Right atrium auricular region (tissue), 2 donors: Measurements from ENCODE around the gene OLFM3. TPM values are rescaled to one million over a fixed set of nuclear protein-coding genes. Genes with fewer than 3 reads are reported as not detected.

Source experiments
- DNase-seq: peaks from one replicate; pipeline ENCODE4 v3.0.0-alpha.2; 2019; ENCODE audit warnings: low spot score
- H3K27ac ChIP-seq, 2 donors: fragments of 200-600 bp; sonication (generic); 1 replicate in 1 of 2; 2 replicates in 1 of 2; pipeline ENCODE4 v1.5.1; 2016 to 2019
- H3K27me3 ChIP-seq, 2 donors: fragments of 200-600 bp; sonication (generic); one replicate each; pipeline versions ENCODE4 v1.5.1 to v1.6.0; 2017 to 2019
- H3K36me3 ChIP-seq: fragments of 200-600 bp; sonication (generic); one replicate; pipeline ENCODE4 v1.5.1; 2016
- H3K4me1 ChIP-seq, 2 donors: fragments of 200-600 bp; sonication (generic); one replicate each; pipeline versions ENCODE4 v1.5.1 to v1.6.0; 2017 to 2019
- H3K4me3 ChIP-seq, 2 donors: fragments of 200-600 bp; sonication (generic); 1 replicate in 1 of 2; 2 replicates in 1 of 2; pipeline ENCODE4 v1.5.1; 2017 to 2019; ENCODE audit warnings: mild to moderate bottlenecking in 1 of 2, moderate library complexity in 1 of 2
- H3K9me3 ChIP-seq, 2 donors: fragments of 200-600 bp; sonication (generic); one replicate each; pipeline ENCODE4 v1.5.1; 2019
- CTCF ChIP-seq, 2 donors: fragments of 200-600 bp; sonication (generic); IDR thresholded peaks; one replicate each; pipeline ENCODE4 v1.5.1; 2019; ENCODE audit warnings: antibody characterized with exemption in 2 of 2
- total RNA-seq, 2 donors: library from RNA; depleted of rRNA; stranded (reverse); fragments of >200 nt; gene quantifications; one replicate each; pipeline ENCODE4 v1.1.0, GENCODE V29; 2016

OLFM3 gene
- total RNA-seq, 2 donors from 2014 or later, result not detected

GRCh38 chr1:101964708-101965107 lies 32.0 kb downstream of the OLFM3 start:
- H3K27me3 ChIP-seq, result no peaks in the 10 kb centered on the region
- H3K9me3 ChIP-seq, result no peaks in the 10 kb centered on the region
- H3K4me3 ChIP-seq, result no peak overlapping the region
- TF ChIP-seq CTCF (IDR thresholded peaks at IDR 0.05), result no peak
- no peak overlapping the region for H3K27ac ChIP-seq
- H3K4me1 ChIP-seq, result no peaks in the 10 kb centered on the region
- no peak for DNase-seq
- H3K36me3 ChIP-seq, result no peaks in the 10 kb centered on the region

- DNase-seq, result no peak
These were observed 36.6 kb downstream of the OLFM3 start for GRCh38 chr1:101960142-101960541.

GRCh38 chr1:101959456-101959855 lies 37.3 kb downstream of the OLFM3 start:
- no peaks in the 10 kb centered on the region for H3K27me3 ChIP-seq
- H3K4me1 ChIP-seq, result no peaks in the 10 kb centered on the region
- DNase-seq, result no peak
- H3K9me3 ChIP-seq, result no peaks in the 10 kb centered on the region
- H3K4me3 ChIP-seq, result no peak overlapping the region
- no peak for TF ChIP-seq CTCF (IDR thresholded peaks at IDR 0.05)
- no peak overlapping the region for H3K27ac ChIP-seq
- H3K36me3 ChIP-seq, result no peaks in the 10 kb centered on the region

More at GRCh38 chr1:101960142-101960541, 36.6 kb downstream of the OLFM3 start:
- Histone ChIP-seq H3K9me3 (no peaks in the 10 kb centered on the region), H3K36me3 (no peaks in the 10 kb centered on the region), H3K4me1 (no peaks in the 10 kb centered on the region), H3K27me3 (no peaks in the 10 kb centered on the region), H3K27ac (no peak overlapping the region), H3K4me3 (no peak overlapping the region)
- TF ChIP-seq CTCF (IDR thresholded peaks at IDR 0.05), result no peak

GRCh38 chr1:101957771-101958170 lies 39.0 kb downstream of the OLFM3 start:
- no peak overlapping the region for H3K4me3 ChIP-seq
- H3K4me1 ChIP-seq, result no peaks in the 10 kb centered on the region
- DNase-seq, result no peak
- H3K27me3 ChIP-seq, result no peaks in the 10 kb centered on the region
- no peaks in the 10 kb centered on the region for H3K9me3 ChIP-seq
- no peaks in the 10 kb centered on the region for H3K36me3 ChIP-seq
- TF ChIP-seq CTCF (IDR thresholded peaks at IDR 0.05), result no peak
- H3K27ac ChIP-seq, result no peak overlapping the region

GRCh38 chr1:101953623-101954022 lies 43.1 kb downstream of the OLFM3 start:
- H3K4me1 ChIP-seq, result no peaks in the 10 kb centered on the region
- H3K4me3 ChIP-seq, result no peak overlapping the region
- no peak for TF ChIP-seq CTCF (IDR thresholded peaks at IDR 0.05)
- H3K27me3 ChIP-seq, result no peaks in the 10 kb centered on the region
- H3K9me3 ChIP-seq, result no peaks in the 10 kb centered on the region
- DNase-seq, result no peak
- H3K27ac ChIP-seq, result no peak overlapping the region
- H3K36me3 ChIP-seq, result no peaks in the 10 kb centered on the region

GRCh38 chr1:101945884-101946283 lies 50.8 kb downstream of the OLFM3 start:
- no peak for TF ChIP-seq CTCF (IDR thresholded peaks at IDR 0.05)

More at GRCh38 chr1:101945884-101946283, 50.8 kb downstream of the OLFM3 start:
- no peak for DNase-seq
- Histone ChIP-seq H3K27ac (no peak overlapping the region), H3K9me3 (no peaks in the 10 kb centered on the region), H3K27me3 (no peaks in the 10 kb centered on the region), H3K4me3 (no peak overlapping the region), H3K4me1 (no peaks in the 10 kb centered on the region), H3K36me3 (no peaks in the 10 kb centered on the region)
